Measurements from ENCODE around the gene CADM1.

GRCh38 chr11:115191761-115192160 is 312.5 kb downstream of the CADM1 start:
- no peak for TF ChIP-seq CTCF (conservative IDR thresholded peaks at IDR 0.05 in 1 of 2, IDR thresholded peaks at IDR 0.05 in 1 of 2; ENCODE audit: extremely low read depth in 1 of 2, insufficient read depth in 1 of 2, low read depth in 1 of 2, low read length in 2 of 2)
- no peak for TF ChIP-seq EZH2 (IDR thresholded peaks at IDR 0.05; ENCODE audit: borderline replicate concordance, low read length)
